Left lung (tissue), 10 donors: Measurements from ENCODE around the gene CACNA1E. TPM values are rescaled to one million over a fixed set of nuclear protein-coding genes. Genes with fewer than 3 reads are reported as not detected.

ENCODE experiments used
- ATAC-seq: fragments of 200-7000 bp; cut with Tn5 transposase; one replicate; pipeline ENCODE4 v1.9.1; 2020; ENCODE audit warnings: moderate library complexity
- DNase-seq, 4 donors: peaks; one replicate each; pipeline ENCODE4 v3.0.0-alpha.2; 2013 to 2020
- H3K27ac ChIP-seq, 2 donors: fragments of 200-600 bp; sonication (generic) in 1 of 2; one replicate each; pipeline versions ENCODE4 v1.5.0 to v1.8.0; 2020 to 2021
- H3K27me3 ChIP-seq, 2 donors: fragments of 200-600 bp; sonication (generic) in 1 of 2; one replicate each; pipeline versions ENCODE4 v1.5.0 to v1.8.0; 2020 to 2021
- H3K36me3 ChIP-seq, 2 donors: fragments of 200-600 bp; sonication (generic) in 1 of 2; one replicate each; pipeline versions ENCODE4 v1.5.0 to v1.8.0; 2020 to 2021
- H3K4me1 ChIP-seq, 2 donors: fragments of 200-600 bp; one replicate each; pipeline ENCODE4 v1.8.0; 2021
- H3K4me3 ChIP-seq, 2 donors: fragments of 200-600 bp; sonication (generic) in 1 of 2; one replicate each; pipeline versions ENCODE4 v1.5.0 to v1.8.0; 2020 to 2021; ENCODE audit warnings: mild to moderate bottlenecking in 1 of 2
- H3K9me3 ChIP-seq, 2 donors: fragments of 200-600 bp; sonication (generic) in 1 of 2; one replicate each; pipeline versions ENCODE4 v1.5.0 to v1.8.0; 2020 to 2021
- intact Hi-C, 2 donors: fragments of 100-400 bp; cut with DNase I; formaldehyde crosslinking; loops; one replicate each; pipeline versions ENCODE4 v1.11.2 to v1.14.2; 2022
- polyA plus RNA-seq, 6 donors: library from polyadenylated mRNA; unstranded; fragments of 120-200 nt; gene quantifications; one replicate each; pipeline ENCODE4 v1.2.1, GENCODE V29; 2013; ENCODE audit not compliant: insufficient read length in 6 of 6
- total RNA-seq, 2 donors: library from RNA; stranded (reverse); fragmentation: NEBNext Ultra II Directional; extraction: Animal tissue kit (Norgen Biotek cat#: 25700); gene quantifications; one replicate each; pipeline ENCODE4 v1.2.1, GENCODE V29; 2021
- TF ChIP-seq, protein P1 (sequence below), 2 donors: fragments of 200-600 bp; sonication (generic) in 1 of 2; IDR thresholded peaks; one replicate each; pipeline versions ENCODE4 v1.5.0 to v1.8.0; 2021; ENCODE audit warnings: antibody characterized with exemption in 2 of 2
- donor health status: DM: no; HTN: yes; CAD: no.
- donor health status: DM: no; HTN: no; CAD: no.

Gene CACNA1E
- total and polyA plus RNA-seq, 8 donors: 0.03 to 1.2 (median 0.13) TPM; not detected in 1

DNA sequence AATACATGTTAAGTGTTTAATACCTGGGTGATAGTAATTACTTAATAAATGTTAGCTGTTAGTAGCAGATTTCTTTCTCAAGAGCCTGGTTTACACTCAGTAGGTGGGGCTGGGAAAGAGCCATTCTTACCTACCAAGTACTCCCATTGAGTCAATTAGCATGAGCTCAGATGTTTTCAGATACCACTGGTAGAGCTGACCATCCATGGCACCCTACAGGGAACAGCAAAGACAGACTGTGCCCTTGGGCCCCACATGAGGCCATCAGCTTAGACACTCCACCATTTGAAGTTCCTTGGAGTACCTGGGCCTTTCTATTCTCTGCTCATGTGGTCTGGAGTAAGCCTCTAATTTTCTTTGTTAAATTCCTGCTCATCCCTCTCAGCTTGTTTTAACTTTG is 179.3 kb downstream of the CACNA1E start:
- H3K4me3 ChIP-seq: no peak overlapping the region
- ATAC-seq: no peak
- no peak for DNase-seq
- TF ChIP-seq, protein P1, sequence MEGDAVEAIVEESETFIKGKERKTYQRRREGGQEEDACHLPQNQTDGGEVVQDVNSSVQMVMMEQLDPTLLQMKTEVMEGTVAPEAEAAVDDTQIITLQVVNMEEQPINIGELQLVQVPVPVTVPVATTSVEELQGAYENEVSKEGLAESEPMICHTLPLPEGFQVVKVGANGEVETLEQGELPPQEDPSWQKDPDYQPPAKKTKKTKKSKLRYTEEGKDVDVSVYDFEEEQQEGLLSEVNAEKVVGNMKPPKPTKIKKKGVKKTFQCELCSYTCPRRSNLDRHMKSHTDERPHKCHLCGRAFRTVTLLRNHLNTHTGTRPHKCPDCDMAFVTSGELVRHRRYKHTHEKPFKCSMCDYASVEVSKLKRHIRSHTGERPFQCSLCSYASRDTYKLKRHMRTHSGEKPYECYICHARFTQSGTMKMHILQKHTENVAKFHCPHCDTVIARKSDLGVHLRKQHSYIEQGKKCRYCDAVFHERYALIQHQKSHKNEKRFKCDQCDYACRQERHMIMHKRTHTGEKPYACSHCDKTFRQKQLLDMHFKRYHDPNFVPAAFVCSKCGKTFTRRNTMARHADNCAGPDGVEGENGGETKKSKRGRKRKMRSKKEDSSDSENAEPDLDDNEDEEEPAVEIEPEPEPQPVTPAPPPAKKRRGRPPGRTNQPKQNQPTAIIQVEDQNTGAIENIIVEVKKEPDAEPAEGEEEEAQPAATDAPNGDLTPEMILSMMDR (IDR thresholded peaks at IDR 0.05): no peak
- intact Hi-C loops: no loop called here
- no peaks in the 10 kb centered on the region for H3K27me3 ChIP-seq
- H3K9me3 ChIP-seq: no peaks in the 10 kb centered on the region
- H3K36me3 ChIP-seq: no peaks in the 10 kb centered on the region
- H3K4me1 ChIP-seq: no peaks in the 10 kb centered on the region
- no peak overlapping the region for H3K27ac ChIP-seq

DNA sequence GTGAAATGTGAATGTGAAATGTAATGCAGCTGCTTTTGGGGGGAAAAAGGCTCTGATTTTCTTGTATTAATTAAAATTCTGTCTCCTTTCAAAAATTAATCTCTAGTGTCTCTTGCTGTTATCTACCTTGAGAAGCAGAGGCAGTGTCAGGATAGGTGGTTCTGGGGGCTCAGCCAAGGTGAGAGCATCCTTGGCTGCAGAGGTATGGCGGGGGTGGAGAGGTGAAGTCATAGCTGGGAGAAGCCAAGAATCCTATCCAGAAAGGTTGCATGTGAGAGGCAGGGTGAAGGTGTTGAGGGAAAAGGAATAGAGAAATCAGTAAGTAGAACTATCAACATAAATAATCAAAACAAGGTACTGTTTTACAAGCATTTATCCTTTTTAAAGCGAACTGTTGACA is 181.2 kb downstream of the CACNA1E start:
- intact Hi-C loops: no loop called here
- no peak for DNase-seq
- no peak for ATAC-seq
- Histone ChIP-seq H3K27me3 (no peaks in the 10 kb centered on the region), H3K4me3 (no peak overlapping the region), H3K27ac (no peak overlapping the region), H3K4me1 (no peaks in the 10 kb centered on the region), H3K36me3 (no peaks in the 10 kb centered on the region), H3K9me3 (no peaks in the 10 kb centered on the region)
- TF ChIP-seq, protein P1 (IDR thresholded peaks at IDR 0.05): no peak

DNA sequence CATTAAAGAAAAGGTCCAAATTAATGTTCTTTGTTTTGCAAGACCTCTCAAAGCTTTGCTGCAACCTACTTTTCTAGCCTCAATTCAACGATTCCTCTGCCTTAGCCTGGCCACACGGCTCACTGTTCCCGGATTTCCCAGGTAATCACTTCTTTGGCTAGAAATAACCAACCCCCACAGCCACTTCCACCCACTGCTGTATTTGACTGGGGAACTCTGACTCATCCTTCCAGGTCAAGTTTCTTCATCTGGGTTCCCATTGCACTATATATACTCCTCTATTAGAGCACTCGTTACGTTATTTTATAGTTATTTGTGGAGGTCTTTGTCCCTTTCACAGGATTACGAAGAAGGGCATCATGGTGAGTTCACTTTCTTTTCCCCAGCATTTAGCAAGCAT is 185.9 kb downstream of the CACNA1E start:
- ATAC-seq (no peak), DNase-seq (no peak)
- Histone ChIP-seq H3K27me3 (peaks cover 0 to 7% of the 10 kb centered on the region in 2 donors), H3K36me3 (no peaks in the 10 kb centered on the region), H3K4me1 (no peaks in the 10 kb centered on the region), H3K4me3 (no peak overlapping the region), H3K27ac (no peak overlapping the region), H3K9me3 (no peaks in the 10 kb centered on the region)
- TF ChIP-seq, protein P1 (IDR thresholded peaks at IDR 0.05): no peak
- intact Hi-C loops: no loop called here

DNA sequence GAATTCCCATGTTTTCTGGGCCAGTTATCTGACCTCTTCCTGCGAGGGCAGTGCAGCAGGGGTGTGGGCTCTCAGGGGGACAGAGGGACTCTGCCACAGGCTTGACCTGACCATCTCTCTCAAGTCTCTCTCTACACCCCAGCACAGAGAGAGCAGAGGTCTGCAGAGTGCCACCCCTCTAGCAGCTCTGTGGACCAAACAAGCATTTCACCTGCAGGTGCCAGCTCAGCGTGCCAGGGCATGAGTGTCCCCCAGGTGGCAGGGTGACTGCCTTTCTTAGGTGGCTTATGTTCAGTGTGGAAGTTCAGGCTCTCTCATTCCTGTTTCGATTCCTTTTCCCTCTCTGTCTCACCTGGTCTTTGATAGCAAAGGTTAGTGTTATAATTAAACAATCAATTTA is 191.3 kb downstream of the CACNA1E start:
- Histone ChIP-seq H3K36me3 (no peaks in the 10 kb centered on the region), H3K4me3 (no peak overlapping the region), H3K4me1 (no peaks in the 10 kb centered on the region), H3K9me3 (no peaks in the 10 kb centered on the region), H3K27ac (no peak overlapping the region), H3K27me3 (peaks cover 0 to 21% of the 10 kb centered on the region in 2 donors)
- ATAC-seq: no peak
- DNase-seq: no peak
- TF ChIP-seq, protein P1 (IDR thresholded peaks at IDR 0.05): no peak
- intact Hi-C loops: loop anchor here in 1 of 2 donors (10.0 kb wide), 1 partner anchor 200 kb away; no protein-coding TSS in a partner anchor

DNA sequence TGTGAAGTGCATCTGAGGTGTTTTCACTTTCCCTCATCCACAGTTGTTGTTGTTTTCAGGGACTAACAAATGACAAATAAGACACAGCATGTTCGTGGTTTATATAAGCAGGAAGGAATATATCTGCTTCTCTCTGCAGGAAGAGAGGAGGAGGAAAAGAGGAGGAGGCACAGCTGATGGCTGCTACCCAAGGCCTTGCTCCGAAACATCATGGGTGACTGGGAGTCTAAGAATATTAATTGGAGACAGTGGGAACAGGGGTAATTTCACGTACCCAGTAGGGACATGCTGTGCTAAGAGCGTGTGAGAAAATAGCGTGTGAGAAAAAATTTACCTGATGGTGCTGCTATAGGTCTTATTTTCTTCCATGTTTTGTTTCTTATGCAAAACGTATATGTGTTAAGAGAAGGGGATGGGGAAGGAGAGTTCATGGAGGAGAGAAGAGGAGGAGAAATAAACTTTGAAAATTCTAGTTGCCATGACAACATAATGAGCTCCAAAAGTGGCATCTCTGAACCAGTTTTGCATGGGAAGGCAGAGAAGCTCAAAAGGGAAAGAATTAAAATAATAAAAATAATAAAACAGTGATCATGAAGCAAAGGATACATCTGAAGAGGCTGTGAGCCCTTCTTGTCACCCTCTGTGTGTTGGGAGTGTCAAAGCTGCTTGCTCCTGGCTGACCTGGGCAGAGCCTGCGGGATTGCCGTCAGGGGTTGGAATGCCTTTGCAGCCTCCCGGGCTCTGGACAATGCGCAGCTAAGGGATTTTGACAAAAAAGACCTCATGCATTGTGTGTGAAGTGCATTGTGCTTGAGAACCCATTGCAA is 192.0 kb downstream of the CACNA1E start:
- ATAC-seq (no peak), DNase-seq (no peak)
- peaks cover 0 to 21% of the 10 kb centered on the region in 2 donors for H3K27me3 ChIP-seq
- intact Hi-C loops: loop anchor here in 1 of 2 donors (10.0 kb wide), 1 partner anchor 201 kb away; no protein-coding TSS in a partner anchor
- no peaks in the 10 kb centered on the region for H3K36me3 ChIP-seq
- TF ChIP-seq, protein P1 (IDR thresholded peaks at IDR 0.05): no peak
- H3K9me3 ChIP-seq: no peaks in the 10 kb centered on the region
- no peak overlapping the region for H3K27ac ChIP-seq
- H3K4me3 ChIP-seq: no peak overlapping the region
- H3K4me1 ChIP-seq: no peaks in the 10 kb centered on the region
